Karpas-422 (cell line): ENCODE measurements around the gene TAF5L. TPM values are rescaled to one million over a fixed set of nuclear protein-coding genes. Genes with fewer than 3 reads are reported as not detected.
"Not testable (repeated sequence)": the region's sequence is repeated elsewhere in the genome, so short reads cannot be mapped to it uniquely, and the experiment has no call there.

ENCODE experiments used
- DNase-seq: peaks from one replicate; pipeline ENCODE4 v3.0.0-alpha.2; 2015
- H2AFZ ChIP-seq: fragments of 200-600 bp; sonication (generic); 2 replicates; pipeline ENCODE4 v1.6.1; 2014; ENCODE audit warnings: antibody characterized with exemption, low read length, mixed read lengths
- H3K27ac ChIP-seq: fragments of 200-600 bp; sonication (generic); 2 replicates; pipeline ENCODE4 v1.5.1; 2014; ENCODE audit warnings: mild to moderate bottlenecking, low read length, moderate library complexity
- H3K27me3 ChIP-seq: fragments of 200-600 bp; sonication (generic); 2 replicates; pipeline ENCODE4 v1.6.1; 2014; ENCODE audit warnings: low read length, mixed read lengths
- H3K36me3 ChIP-seq: fragments of 200-600 bp; sonication (generic); 2 replicates; pipeline ENCODE4 v1.6.1; 2014; ENCODE audit warnings: low read length, mixed read lengths; ENCODE audit not compliant: insufficient read depth
- H3K4me1 ChIP-seq: fragments of 200-600 bp; sonication (generic); 2 replicates; pipeline ENCODE4 v1.6.1; 2014; ENCODE audit warnings: mild to moderate bottlenecking, low read length, mixed read lengths
- H3K4me2 ChIP-seq: fragments of 200-600 bp; sonication (generic); 2 replicates; pipeline ENCODE4 v1.6.1; 2014; ENCODE audit warnings: low read length, low read depth, mild to moderate bottlenecking; ENCODE audit not compliant: poor library complexity, severe bottlenecking
- H3K4me3 ChIP-seq: fragments of 200-600 bp; sonication (generic); 2 replicates; pipeline ENCODE4 v1.5.1; 2014; ENCODE audit warnings: mild to moderate bottlenecking, antibody characterized with exemption, low read length, mixed read lengths
- H3K79me2 ChIP-seq: fragments of 200-600 bp; sonication (generic); 2 replicates; pipeline ENCODE4 v1.6.1; 2014; ENCODE audit warnings: mild to moderate bottlenecking, low read length, mixed read lengths
- H3K9ac ChIP-seq: fragments of 200-600 bp; sonication (generic); 2 replicates; pipeline ENCODE4 v1.6.0; 2014; ENCODE audit warnings: low read length
- H3K9me2 ChIP-seq: fragments of 200-600 bp; sonication (generic), shearing (Covaris generic); replicated peaks from 2 replicates; pipeline ENCODE4 v1.6.0; 2014; ENCODE audit warnings: mild to moderate bottlenecking, low read length, moderate library complexity; ENCODE audit not compliant: insufficient read depth
- H3K9me3 ChIP-seq: fragments of 300-700, 200-600 bp; sonication (generic); 2 replicates; pipeline ENCODE4 v1.6.1; 2014; ENCODE audit warnings: low read length, mixed read lengths
- H4K20me1 ChIP-seq: fragments of 200-600 bp; sonication (generic); 2 replicates; pipeline ENCODE4 v1.6.1; 2014; ENCODE audit warnings: mild to moderate bottlenecking, antibody characterized with exemption, low read length, low read depth; ENCODE audit not compliant: insufficient read depth
- total RNA-seq: library from RNA; depleted of rRNA; stranded (reverse); fragments of >200 nt; shearing (Covaris generic); gene quantifications from 2 replicates; pipeline ENCODE4 v1.2.3, GENCODE V29; 2014; ENCODE audit warnings: low replicate concordance

Gene TAF5L
- total RNA-seq, 1 experiment from 2014 or later: 32.6 TPM

GRCh38 chr1:229623225-229623624 is 2.7 kb downstream of the TAF5L start:
- Histone ChIP-seq H3K4me1 (peaks cover 36% of the 10 kb centered on the region), H3K27ac (no peak overlapping the region), H3K4me3 (peak overlapping the region; percentile 83; the same call in 1 of the 2 replicates), H3K9me2 (no peaks in the 10 kb centered on the region), H3K79me2 (peaks cover 92% of the 10 kb centered on the region), H3K36me3 (no peaks in the 10 kb centered on the region), H3K9me3 (no peaks in the 10 kb centered on the region), H2AFZ (no peak overlapping the region), H4K20me1 (no peaks in the 10 kb centered on the region; the same call in 1 of the 2 replicates), H3K9ac (no peak overlapping the region), H3K27me3 (no peaks in the 10 kb centered on the region), H3K4me2 (peak overlapping the region; percentile 80)
- DNase-seq: no peak

DNA sequence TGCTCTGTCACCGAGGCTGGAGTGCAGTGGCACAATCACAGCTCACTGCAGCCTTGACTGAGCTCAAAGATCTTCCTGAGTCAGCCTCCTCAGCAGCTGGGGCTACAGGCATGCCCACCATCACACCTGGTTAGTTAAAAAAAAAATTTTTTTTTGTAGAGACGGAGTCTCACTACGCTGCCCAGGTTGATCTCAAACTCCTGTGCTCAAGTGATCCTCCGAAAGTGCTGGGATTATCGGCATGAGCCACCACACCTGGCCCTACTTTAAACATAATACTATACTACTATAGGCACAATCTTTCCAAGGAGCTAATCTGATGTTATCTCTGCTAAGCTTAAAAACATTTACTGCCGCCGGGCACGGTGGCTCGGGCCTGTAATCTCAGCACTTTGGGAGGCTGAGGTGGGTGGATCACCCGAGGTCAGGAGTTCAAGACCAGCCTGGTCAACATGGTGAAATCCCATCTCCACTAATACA is 3.2 kb downstream of the TAF5L start:
- H3K9ac ChIP-seq, H3K4me3 ChIP-seq, H3K27ac ChIP-seq, H3K27me3 ChIP-seq, DNase-seq, H2AFZ ChIP-seq, H3K9me2 ChIP-seq, H3K36me3 ChIP-seq, H4K20me1 ChIP-seq, H3K4me2 ChIP-seq, H3K9me3 ChIP-seq: not testable (repeated sequence)
- peaks cover 34% of the 10 kb centered on the region for H3K4me1 ChIP-seq
- peaks cover 94% of the 10 kb centered on the region for H3K79me2 ChIP-seq

DNA sequence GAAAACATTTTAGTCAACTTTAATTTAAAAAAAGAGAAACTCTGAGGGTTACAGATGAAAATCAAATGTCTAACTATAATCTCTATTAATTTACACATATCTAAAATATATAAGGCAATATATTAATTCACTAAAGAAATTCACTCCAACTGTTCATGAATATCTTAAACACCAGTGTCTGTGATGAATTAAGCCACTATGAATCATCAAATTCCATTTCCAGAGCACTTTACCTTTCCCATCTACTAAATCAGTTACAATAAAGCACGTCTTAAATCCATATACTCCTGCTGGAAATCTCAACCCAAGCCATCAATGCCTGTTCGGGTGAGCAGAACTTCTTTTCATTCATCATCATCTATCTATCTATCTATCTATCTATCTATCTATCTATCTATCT is 4.3 kb downstream of the TAF5L start:
- H3K4me2 ChIP-seq: no peak overlapping the region
- peaks cover 28% of the 10 kb centered on the region for H3K4me1 ChIP-seq
- no peak for DNase-seq

GRCh38 chr1:229620876-229621275 is 5.0 kb downstream of the TAF5L start:
- no peaks in the 10 kb centered on the region for H4K20me1 ChIP-seq

More for the DNA sequence above, 4.3 kb downstream of the TAF5L start:
- Histone ChIP-seq H3K79me2 (peaks cover 94% of the 10 kb centered on the region), H3K9me2 (no peaks in the 10 kb centered on the region), H3K36me3 (no peaks in the 10 kb centered on the region), H3K9ac (no peak overlapping the region), H3K9me3 (no peaks in the 10 kb centered on the region), H2AFZ (no peak overlapping the region), H4K20me1 (no peaks in the 10 kb centered on the region; the same call in 1 of the 2 replicates), H3K27ac (no peak overlapping the region), H3K27me3 (no peaks in the 10 kb centered on the region), H3K4me3 (no peak overlapping the region)

DNA sequence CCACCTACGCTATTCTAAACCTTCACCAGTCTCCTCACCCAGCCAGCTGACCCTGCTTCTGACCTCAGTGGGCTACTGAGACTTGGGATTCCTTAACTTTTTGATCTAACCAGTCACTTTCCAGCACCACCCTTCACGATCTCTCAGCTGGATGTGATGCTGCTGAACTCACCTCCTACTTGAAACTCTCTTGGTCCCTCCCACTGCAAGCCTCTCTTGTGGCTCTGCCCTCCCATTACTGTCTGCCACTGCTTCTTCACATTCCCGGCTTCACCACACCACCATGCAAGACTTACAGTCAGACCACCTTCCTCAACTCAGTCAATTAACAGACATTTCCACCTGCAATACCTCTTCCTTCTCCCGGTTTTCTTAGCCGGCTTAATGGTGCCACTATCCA is 6.3 kb downstream of the TAF5L start:
- Histone ChIP-seq H3K4me1 (peaks cover 27% of the 10 kb centered on the region), H4K20me1 (no peaks in the 10 kb centered on the region), H3K9me3 (no peaks in the 10 kb centered on the region), H3K79me2 (peaks cover 95% of the 10 kb centered on the region), H2AFZ (no peak overlapping the region), H3K27ac (no peak overlapping the region), H3K9me2 (no peaks in the 10 kb centered on the region), H3K9ac (no peak overlapping the region), H3K4me2 (no peak overlapping the region), H3K4me3 (no peak overlapping the region), H3K27me3 (no peaks in the 10 kb centered on the region), H3K36me3 (no peaks in the 10 kb centered on the region)
- DNase-seq: no peak

More at GRCh38 chr1:229620876-229621275, 5.0 kb downstream of the TAF5L start:
- Histone ChIP-seq H3K79me2 (peaks cover 94% of the 10 kb centered on the region), H3K9ac (no peak overlapping the region), H3K9me2 (no peaks in the 10 kb centered on the region), H2AFZ (no peak overlapping the region), H3K27ac (no peak overlapping the region), H3K4me3 (no peak overlapping the region), H3K9me3 (no peaks in the 10 kb centered on the region), H3K4me1 (peaks cover 28% of the 10 kb centered on the region), H3K4me2 (no peak overlapping the region), H3K36me3 (no peaks in the 10 kb centered on the region), H3K27me3 (no peaks in the 10 kb centered on the region)
- DNase-seq: no peak

GRCh38 chr1:229619002-229619401 is 6.9 kb downstream of the TAF5L start:
- Histone ChIP-seq H3K4me3 (no peak overlapping the region), H3K9me2 (no peaks in the 10 kb centered on the region), H2AFZ (no peak overlapping the region), H3K27me3 (no peaks in the 10 kb centered on the region), H3K27ac (no peak overlapping the region), H3K79me2 (peaks cover 95% of the 10 kb centered on the region), H3K4me1 (peaks cover 21% of the 10 kb centered on the region), H3K4me2 (no peak overlapping the region), H3K36me3 (peaks cover 3% of the 10 kb centered on the region; the same call in 1 of the 2 replicates), H3K9ac (no peak overlapping the region), H4K20me1 (no peaks in the 10 kb centered on the region), H3K9me3 (no peaks in the 10 kb centered on the region)
- no peak for DNase-seq

DNA sequence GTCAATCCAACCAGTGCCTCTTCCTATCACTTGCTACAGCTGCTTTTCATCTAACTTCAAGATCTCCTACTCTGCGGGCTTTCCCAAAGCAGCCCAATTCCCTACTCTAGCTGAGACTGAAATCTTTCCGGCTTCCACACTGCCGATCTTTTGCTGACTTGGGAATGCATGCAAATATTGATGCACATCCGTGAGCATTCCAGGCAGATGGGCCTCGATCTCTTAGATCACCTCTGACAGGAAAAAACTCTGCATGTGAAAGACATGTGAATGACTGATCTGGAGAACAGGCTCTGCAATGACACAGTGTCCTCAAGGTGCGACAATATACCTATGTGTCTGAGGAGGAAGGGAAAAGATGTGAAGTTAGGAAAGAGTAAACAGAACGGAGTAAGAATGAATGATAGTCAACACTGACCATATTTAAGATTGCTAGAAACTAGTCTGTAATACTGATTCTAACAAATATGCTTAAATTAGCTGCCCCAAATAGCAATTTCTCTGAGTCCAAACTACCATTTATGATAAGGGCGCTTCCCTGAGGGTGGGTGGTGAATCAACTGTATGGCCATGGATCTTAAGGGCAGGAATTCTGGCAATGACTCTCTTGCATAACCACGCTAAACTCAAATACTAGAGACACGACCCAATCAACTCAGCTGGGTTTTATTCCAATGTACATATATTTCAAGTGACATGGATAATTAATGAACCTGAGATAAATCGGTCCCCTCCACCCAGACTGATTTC is 8.4 kb downstream of the TAF5L start:
- peaks cover 13% of the 10 kb centered on the region; the same call in 1 of the 2 replicates for H3K36me3 ChIP-seq
- H3K9ac ChIP-seq: no peak overlapping the region
- H3K27me3 ChIP-seq: no peaks in the 10 kb centered on the region
- H3K9me2 ChIP-seq: no peaks in the 10 kb centered on the region
- H4K20me1 ChIP-seq: no peaks in the 10 kb centered on the region
- no peak for DNase-seq
- H3K27ac ChIP-seq: no peak overlapping the region
- no peak overlapping the region for H2AFZ ChIP-seq
- H3K79me2 ChIP-seq: peaks cover 88% of the 10 kb centered on the region
- no peak overlapping the region for H3K4me2 ChIP-seq
- no peak overlapping the region for H3K4me3 ChIP-seq
- no peaks in the 10 kb centered on the region for H3K9me3 ChIP-seq
- peaks cover 8% of the 10 kb centered on the region for H3K4me1 ChIP-seq

DNA sequence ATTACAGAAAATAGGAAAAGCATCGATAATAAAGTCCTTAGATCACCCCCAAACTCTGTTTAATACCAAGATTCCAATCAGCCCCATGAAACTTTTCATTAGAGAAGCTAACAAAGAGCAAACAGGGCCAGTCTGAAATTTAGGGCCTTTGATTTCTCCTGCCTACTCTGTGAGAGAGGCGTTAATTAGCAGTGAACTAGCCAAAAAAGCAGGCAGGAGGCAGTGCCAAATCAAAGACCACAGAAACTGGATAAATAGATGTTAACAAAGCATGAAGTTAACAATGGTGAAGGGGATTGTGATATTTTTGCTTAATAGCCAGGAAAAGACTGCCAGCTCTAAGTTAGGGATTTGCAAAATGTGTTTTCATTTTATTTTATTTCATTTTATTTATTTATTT is 11.2 kb downstream of the TAF5L start:
- peaks cover 39% of the 10 kb centered on the region; the same call in 1 of the 2 replicates for H3K36me3 ChIP-seq
- no peaks in the 10 kb centered on the region for H3K4me1 ChIP-seq
- H3K27me3 ChIP-seq: no peaks in the 10 kb centered on the region
- H3K9ac ChIP-seq: no peak overlapping the region
- no peak overlapping the region for H3K27ac ChIP-seq
- no peak overlapping the region for H3K4me2 ChIP-seq
- no peak overlapping the region for H2AFZ ChIP-seq
- H4K20me1 ChIP-seq: no peaks in the 10 kb centered on the region
- no peak for DNase-seq
- no peaks in the 10 kb centered on the region for H3K9me3 ChIP-seq
- no peak overlapping the region for H3K4me3 ChIP-seq
- no peaks in the 10 kb centered on the region for H3K9me2 ChIP-seq
- H3K79me2 ChIP-seq: peaks cover 60% of the 10 kb centered on the region
